ENCODE results near the gene SPNS2.

- TF ChIP-seq POLR2A (IDR thresholded peaks at IDR 0.05) (no peak), CTCF (IDR thresholded peaks at IDR 0.05) (no peak), EP300 (IDR thresholded peaks at IDR 0.05) (no peak)
These were observed 41.0 kb downstream of the SPNS2 start for GRCh38 chr17:4539576-4540223.
